Measurements from ENCODE around the gene DEPP1.

Gene DEPP1

DNA sequence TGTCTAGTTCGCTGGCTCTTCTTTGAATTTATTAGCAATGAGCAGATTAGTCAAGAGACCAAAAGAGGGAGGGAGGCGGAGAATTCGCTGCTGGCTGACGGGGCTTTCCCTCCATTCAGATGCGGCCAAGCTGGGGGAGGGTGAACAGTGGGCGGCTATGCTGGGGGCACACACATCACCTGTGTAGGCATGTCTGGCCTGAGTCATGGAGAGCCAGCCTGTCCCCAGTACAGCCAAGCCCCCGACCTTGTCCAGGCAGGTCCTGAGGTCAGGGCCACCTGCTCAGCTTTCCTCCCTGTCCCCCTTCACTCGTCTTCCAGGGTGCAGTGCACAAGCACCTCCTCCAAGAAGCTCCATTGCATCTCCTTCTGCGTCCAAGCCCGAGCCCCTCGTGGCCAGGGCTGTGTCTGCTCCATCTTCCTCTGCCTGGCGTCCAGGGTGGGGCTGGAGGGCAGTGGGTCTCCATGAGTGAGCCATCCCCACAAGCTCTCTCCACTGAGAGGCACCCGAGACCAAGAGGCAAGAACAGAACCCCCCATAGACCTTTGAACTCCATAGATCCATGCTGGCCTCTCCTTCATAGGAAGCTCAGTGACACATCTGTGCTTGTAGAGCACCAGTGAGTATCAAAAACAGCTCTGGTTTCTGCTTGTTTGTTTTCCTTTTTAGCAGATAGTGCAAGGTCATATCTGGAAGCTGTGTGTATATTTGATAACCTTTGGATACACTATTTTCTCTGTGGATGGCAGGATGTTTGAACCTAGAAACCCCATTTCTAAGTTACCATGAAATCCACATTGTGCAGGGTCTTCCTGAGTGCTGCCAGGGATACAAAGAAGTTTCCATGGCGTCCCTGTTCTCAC, 1.9 kb upstream of the DEPP1 start:
- no peak for DNase-seq

DNA sequence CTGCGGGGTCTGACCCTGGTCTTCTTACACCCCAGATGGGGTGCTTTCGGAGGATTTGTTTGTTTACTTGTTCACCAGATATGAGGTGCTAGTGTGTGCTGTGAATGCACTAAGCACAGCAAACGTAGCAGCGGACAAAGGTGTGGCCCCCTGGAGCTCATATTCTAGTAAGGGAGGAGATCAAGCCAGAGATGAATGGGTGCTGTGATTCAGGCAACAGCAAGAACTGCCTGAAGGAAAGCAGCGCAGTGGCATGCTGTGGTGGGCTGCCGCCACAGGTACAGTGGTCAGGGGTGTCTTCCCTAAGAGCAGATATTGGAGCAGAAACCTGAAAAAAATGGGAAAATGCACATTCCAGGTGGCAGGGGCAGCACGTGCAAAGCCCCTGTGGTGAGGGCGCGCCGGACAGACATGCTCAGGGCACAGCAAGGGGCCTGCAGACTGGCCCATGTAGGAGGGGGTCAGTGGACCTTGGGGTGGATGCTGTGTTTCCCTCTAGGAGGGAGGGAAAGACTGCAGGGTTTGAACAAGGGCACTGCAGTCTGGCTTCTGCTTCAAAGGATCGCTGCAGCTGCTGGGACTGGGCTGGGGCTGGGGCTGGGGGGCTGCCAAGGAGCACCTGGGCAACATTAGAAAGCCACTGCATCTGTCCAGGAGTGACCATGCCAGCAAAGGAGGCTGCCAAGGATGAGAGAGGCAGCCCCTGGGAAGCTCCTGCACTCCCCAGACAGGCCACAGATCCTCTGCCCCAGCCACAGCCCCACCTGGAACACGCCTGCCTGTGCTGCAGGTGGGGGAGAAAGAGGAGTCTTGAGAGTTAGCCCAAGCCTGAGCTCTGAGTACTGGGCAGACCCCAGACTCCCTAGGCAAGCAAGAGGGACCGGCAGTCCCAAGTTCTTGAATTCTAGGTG, 927 bp upstream of the DEPP1 start:
- DNase-seq: no peak

DNA sequence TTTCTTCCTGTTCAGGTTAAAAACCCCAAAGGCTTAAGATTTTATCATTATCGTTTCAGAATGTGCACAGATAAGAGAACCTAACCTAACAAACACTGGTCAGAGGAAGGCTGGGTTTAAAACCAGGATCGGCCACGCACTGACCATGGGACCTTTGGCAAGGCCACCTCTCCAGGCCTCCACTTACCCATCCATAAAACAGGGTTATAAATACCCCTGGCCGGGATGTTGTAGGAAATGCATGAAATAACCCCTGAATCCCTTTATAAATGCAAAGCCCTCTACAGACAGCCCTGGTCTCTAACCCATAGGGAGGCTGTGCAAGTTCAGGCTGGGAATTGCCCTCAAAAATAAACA, 418 bp downstream of the DEPP1 start:
- no peak for DNase-seq

DNA sequence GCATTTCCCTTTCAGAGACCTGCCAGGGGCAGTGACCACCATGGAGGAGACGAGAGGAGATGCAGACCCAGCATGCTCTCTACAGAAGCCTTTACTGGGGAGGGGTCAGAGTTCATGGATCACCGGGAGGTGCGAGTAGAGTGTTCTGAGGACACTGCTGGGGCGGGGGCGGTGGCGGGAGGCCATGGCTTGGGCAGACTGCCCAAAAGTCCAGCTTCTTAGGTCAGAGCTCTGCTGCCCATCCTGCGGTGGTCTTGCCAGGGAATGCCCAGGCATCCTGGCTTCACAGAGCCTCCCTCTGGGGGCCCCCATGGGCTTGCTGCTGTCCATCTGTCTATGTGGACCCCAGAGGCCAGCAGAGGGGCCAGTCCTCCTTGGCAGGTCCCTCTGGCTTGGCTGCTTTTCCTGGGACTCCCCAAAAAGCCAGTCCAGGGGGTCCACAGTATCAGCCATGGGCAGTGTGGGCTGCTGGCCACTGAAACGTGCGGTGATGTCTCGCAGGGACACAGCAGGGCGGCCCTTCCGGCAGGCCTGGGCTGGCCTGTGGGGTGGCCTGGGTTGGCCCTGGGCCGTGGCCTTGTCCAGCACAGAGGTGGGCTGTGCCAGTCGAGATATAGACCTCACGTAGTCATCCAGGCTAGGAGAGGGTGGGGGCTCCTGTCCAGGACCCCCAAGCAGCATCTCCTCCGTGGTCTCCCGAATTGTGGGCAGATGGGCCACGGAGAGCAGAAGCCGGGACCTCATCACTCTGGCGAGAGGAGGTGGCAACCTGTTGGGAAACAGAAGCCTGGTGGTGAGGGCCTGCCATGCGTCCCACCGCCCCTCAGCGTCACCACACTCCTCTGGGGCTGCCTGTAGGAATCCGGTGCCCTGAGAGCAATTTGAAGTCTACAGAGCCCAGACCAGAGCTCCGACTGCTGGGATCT, 1.1 kb downstream of the DEPP1 start:
- DNase-seq: no peak

DNA sequence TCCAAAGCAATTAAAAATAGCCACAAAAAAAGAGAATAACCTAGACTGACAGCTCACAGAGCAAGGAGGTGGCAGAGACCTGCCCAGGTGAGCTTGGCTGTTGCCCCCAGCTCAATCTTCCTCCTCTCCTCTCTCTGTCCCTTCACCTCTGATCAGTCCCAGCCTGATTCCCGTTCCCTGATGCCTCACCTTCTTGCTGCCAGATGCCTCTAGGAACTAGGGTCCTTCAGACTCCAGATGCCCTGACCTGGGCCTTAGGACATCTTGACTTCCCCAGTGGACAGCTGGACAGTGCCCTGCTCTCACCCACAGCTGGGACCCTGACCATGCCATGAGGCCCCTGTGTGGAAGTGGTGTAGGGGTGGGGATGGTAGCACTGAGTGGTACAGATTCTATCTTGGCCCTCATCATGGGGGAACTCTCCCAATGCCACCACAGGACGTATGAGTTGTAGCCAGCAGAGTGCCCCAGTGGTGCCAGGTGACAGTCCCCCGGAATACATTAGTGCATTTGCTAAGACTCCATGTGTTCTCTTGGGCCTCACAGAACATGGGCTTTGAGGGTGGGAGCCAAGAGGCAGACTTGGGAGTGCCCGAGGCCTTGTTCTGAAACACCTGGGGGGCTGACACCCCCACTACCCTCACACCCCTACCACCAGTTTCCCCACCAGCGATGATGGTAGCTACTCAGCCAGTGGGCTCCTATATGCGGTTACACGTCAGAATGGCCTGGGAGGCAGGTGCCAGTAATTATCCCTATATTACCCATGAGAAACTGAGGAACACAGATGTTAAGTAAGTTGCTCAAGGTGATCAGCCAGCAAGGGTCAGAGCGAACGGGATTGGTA, 2.0 kb downstream of the DEPP1 start:
- DNase-seq: no peak

DNA sequence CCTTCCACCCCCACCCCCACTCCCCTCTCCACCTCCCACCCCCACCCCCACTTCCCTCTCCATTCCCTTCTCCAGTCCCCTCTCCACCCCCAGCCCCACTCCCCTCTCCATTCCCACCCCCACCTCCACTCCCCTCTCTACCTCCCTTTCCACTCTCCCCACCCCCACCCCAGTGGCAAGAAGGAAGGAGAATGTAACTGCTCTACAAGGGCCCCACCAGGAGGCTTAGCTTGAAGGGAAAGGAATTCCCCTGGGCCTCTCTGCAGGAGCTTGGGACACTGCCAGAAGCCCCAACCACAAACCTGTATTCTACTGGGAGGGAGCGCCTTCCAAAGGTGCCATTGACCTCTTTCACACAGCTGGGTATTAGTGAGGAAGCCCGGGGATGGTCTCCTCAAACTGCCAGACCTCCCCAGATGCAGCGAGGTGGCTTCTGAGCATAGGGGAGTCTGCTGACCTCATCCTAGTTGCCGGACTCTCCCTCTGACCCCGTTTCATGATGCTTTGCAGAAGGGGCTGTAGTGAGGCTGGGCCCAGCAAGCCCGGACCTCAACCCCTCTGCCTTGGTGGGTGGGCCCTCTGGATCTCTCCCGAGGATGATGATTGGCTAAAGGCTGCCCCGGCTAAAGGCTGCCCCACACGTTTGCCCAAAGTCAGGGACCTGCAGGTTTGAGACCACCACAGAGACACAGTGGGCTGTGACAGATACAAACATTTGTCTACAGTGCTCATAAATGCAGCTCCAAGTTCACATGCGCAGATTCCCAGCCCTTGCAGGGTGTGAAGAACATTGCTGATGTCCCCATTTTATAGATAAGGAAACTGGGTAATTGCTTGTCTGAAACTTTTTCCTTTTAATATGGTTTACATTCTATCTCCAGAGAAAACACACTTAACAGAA, 2.9 kb downstream of the DEPP1 start:
- DNase-seq: no peak

DNA sequence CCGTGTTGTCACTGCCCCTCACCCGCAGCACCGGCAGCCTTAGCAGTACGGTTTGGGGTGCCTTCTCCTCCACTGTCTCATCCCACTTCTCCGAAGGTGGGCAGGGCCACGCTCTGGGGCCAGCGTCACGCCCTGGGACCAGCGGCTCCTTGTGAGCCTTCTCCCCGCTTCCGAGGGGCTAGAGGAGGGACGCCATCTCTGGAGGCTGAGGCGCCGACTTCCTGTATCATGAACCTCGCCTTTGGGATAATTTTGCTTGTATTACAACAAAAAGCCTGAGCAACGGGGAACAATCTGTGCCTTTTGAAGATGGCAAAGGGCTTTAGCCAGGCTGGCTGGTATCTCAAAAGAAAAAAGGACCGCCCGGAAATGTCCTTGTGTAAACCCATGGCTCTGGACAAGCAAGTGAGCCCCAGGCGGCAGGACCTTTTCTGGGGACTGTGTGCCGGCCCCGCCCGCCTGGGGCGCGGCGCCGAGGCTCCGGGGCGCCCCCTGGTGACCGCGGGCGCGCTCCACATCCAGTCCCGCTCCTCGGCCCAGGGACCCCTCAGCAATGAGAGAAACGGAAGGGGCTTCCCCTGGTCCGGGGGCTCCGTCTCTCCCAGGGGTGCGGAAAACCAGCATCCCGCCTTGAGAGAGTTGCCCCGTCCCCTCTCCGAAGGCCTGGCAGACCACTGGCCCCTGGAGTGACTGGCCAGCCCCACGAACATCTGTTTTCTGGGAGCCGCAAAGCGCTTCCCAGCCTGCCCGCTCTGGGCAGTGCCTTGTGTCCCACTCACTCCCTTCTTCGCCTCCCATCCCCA, 3.8 kb downstream of the DEPP1 start:
- DNase-seq: peak in 39 of 56 donors; percentile 10 to 77 (median 56)

DNA sequence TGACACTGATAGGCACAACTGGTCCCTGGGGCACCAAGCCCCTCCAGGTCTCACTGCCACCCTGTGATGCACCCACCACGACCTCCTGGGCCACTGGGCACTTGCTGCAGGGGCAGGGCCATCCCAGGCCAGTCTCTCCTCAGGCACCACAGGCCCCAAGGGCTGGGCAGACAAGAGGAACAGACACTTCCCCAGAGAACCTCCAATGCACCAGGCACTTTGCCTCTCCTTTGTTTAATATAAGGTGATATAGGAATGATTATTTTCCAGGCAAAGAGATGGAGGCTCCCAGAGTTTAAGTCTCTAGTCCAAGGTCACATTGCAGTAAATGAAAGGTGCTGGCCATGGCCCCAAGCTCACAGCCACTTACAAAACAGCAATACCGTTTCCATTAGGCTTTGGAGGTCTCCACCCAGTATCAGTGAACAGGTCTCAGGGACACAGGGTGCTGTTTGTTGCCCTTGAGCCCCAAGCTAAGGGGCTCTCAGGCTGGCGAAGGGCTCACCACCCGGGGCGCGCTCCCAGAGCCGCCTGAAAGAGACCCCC, 4.5 kb downstream of the DEPP1 start:
- no peak for DNase-seq

DNA sequence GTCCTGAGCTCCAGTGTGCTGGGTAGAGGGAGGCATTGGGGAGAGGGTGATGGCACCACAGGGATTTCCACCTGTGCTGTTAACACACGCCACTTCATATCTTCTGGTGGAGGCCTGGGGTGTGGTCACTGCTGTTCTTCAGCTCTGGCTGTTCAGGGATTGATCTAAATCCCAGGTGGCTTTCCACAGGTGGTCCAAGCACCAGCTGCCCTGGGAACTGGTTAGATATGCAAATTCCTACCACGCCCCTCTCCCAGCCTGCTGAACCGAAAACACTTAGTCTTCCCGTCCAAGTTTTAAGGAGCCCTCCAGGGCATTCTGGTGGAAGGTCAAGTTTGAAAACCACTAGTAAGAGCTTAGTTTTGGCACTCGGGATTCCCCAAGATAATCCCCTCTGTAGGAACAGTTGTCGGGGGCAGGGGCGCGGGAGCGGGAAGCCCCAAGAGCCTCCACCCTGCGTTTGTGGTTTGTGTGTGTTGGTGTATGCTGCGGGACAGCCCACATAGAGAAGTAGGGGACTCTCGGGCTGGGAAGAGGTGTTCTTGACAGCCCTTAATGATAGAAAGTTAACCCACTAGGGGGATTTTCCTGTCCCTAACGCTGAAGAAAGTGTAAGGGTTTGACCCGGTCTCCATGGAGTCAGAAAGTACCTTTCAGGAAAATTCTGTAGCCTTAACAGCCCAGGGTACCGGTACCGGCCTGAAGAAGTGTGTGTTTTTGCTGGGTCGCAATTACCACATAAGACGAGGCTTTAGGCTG, 5.1 kb downstream of the DEPP1 start:
- DNase-seq: no peak

DNA sequence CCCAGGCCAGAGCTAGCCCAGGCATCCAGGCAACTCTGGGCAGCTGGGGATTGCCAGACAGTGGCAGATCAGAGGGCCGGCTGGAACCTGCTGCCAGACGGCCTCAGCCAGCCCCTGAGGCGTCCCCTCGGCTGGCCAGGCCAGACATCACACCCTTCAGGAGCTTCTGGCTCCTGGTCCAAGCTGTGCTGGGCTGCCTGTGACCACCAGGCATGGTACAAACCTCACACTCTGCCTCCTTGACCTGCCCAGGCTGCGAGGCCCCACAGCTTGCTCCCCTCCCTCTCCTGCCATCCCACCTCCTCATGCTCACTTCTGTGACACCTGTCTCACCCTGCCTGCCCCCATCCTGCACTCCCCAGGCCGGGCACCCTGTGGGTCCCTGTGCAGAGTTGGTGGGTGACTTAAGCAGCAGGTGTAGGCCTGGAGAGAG, 5.7 kb downstream of the DEPP1 start:
- DNase-seq: no peak

DNA sequence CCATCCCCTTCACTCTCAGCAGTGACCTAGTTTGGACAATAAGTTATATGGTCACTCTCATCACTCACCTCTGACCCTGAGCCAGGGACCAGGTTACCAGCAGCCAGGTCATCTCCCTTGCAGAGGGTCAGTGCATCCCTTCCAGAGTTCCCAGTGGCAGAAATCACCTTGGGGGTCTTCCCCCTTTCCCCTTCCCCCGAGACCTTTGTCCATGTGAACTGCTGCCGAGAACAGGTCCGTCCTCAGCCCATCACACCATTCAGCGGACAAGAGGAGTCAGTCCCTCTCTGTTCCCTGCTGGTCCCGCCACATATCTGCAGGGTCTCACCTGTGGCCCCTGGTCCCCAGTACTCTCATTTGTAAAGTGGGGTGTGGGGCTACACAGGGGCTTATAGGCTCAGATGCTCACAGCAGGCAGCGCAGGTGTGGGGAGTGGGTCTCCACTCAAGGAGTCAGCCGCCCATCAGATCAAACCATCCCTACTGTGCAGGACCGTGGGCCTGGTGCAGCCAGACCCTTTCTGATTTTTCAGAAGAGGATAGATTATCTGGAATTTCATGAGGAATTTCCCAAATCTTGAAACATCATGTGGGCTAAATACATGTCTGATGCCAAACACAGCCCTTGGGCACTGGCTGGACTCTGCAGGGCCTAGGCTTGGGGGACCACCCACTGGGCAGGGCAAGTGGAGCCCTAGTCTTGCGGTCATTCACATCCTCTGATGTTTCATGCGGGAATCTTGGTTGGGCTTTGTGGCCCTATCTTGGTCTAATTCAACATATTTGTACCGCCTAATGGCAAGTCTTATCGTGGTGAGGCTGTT, 6.5 kb downstream of the DEPP1 start:
- DNase-seq: no peak

DNA sequence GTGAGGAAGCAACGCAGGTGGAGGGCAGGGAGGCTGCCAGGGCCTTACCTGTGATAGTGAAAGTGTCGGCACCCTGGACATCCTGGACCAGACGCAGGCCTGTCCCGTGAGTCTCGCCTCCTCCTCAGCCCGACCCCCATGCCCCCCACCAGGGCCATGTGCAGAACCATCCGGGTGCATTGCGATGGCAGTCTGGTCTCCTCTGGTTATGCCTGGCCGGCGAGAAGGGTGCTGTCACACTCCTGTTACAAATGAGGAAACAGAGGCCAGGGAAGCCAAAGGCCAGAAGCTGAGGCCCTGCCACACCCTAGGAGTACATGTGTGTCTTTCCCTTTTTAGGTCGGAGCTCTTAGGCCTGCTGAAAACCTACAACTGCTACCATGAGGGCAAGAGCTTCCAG, 7.2 kb downstream of the DEPP1 start:
- no peak for DNase-seq

DNA sequence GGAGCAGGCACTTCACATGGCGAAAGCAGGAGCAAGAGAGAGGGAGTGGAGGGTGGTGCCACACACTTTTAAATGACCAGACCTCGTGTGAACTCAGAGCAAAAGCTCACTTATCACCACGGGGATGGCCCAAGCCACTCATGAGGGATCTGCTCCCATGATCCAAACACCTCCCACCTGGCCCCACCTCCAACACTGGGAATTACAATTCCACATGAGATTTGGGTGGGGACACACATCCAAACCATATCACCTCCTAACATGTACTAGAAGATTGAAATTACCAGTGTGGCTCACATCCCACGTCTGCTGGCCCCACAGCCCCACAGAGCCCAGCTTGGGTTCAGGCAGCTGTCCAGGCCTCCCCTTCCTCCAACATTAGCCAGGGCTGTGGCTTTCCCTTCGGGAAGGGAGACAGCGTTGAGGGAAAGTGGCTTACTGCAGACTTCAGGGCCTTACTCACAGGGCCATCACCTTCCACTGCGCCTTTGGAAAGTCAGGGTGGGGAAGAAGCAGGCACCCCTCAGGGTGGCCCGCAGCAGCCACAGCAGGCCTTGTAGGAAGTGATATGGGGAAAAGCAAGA, 7.7 kb downstream of the DEPP1 start:
- DNase-seq: no peak

DNA sequence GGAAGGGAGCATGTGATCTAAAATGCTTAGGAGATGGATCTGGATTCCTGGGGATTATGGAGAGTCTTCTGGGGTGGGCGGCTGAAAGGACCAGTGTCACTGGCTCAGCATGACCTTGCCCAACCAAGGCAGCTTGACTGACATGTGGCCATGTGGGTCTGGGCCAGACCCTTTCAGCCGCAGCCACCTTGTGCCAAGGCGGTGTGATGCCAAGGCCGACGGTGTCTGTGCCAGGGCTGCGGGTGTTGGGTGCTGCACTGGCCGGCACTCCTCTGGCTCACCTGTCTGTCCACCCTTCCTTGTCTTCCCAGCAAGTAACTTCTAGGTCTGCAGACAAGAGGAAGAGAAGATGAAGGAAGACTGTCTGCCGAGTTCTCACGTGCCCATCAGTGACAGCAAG, 8.8 kb downstream of the DEPP1 start:
- peak in 6 of 56 donors; percentile 37 to 52 (median 46) for DNase-seq

DNA sequence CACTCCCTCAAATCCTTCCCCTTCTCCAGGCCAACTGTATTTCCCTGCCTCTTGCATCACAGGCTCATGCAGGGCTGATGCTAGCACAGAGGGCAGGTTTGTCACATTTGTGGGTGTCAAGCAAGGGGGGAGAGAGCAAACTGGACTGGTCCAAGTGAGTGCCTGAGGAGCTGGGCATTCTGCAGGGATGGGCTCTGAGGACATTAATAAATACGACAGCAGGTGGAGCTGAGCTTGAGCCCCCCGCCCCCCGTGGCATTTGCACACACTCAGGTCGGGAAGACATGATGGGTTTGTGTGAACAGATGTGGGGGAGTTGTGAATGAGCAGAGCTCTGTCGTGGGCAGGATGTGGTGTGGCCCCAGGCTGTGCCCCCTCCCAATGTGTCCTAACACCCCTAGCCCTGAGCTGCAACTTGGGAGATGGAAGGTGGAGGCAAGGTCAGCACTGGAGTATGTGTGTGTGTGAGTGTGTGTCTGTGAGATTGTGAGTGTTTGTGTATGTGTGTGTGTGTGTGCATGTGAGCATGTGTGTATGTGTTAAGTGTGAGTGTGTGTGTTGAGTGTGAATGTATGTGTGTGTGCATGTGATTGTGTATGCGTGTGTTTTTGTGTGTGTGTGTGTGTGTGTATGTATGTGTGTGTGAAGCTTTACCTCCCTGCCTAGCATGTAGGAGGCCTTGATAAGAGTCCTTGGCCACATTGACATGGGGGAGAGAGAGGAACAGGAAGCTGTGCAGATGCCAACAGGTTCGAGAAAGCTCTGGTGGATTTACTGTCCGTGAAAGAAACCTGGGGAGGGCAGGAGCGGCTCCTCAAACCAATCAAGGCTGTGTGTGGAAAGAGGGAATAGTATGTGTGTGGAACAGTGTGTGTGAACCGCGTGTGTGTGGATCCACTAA, 9.9 kb downstream of the DEPP1 start:
- DNase-seq: no peak
